Activated naive CD8-positive, alpha-beta T cell treated with anti-CD3 and anti-CD28 coated beads for 36 hours (primary cell): ENCODE results near the gene LAMP5. TPM values are rescaled to one million over a fixed set of nuclear protein-coding genes. Genes with fewer than 3 reads are reported as not detected.

Experiments
- DNase-seq: peaks from one replicate; pipeline ENCODE4 v3.0.0; 2021
- H3K27ac Mint-ChIP-seq: one replicate; pipeline ENCODE4 v1.8.0; 2022; ENCODE audit warnings: mild to moderate bottlenecking, moderate library complexity, mixed read lengths
- H3K27me3 Mint-ChIP-seq: one replicate; pipeline ENCODE4 v1.8.0; 2022; ENCODE audit warnings: mild to moderate bottlenecking, mixed read lengths
- H3K36me3 Mint-ChIP-seq: one replicate; pipeline ENCODE4 v1.8.0; 2021; ENCODE audit warnings: mild to moderate bottlenecking, mixed read lengths
- H3K4me1 Mint-ChIP-seq: one replicate; pipeline ENCODE4 v1.8.0; 2021; ENCODE audit warnings: mixed read lengths
- H3K4me3 Mint-ChIP-seq: one replicate; pipeline ENCODE4 v1.8.0; 2022; ENCODE audit warnings: mild to moderate bottlenecking, moderate library complexity, mixed read lengths
- H3K9me3 Mint-ChIP-seq: one replicate; pipeline ENCODE4 v1.8.0; 2022; ENCODE audit warnings: mixed read lengths
- total RNA-seq, 2 experiments: library from RNA; stranded (reverse); gene quantifications; one replicate each; pipeline ENCODE4 v1.2.3, GENCODE V29; 2021

Gene LAMP5
- total RNA-seq, 2 experiments from 2014 or later: not detected

GRCh38 chr20:9577397-9577796 lies 63.0 kb downstream of the LAMP5 start:
- Mint-ChIP-seq H3K4me3 (no peak overlapping the region), H3K27me3 (peaks cover 3% of the 10 kb centered on the region), H3K36me3 (no peaks in the 10 kb centered on the region), H3K9me3 (no peaks in the 10 kb centered on the region), H3K27ac (no peak overlapping the region), H3K4me1 (no peaks in the 10 kb centered on the region)
- DNase-seq: no peak

GRCh38 chr20:9578594-9578993 lies 64.2 kb downstream of the LAMP5 start:
- Mint-ChIP-seq H3K27ac (no peak overlapping the region), H3K9me3 (no peaks in the 10 kb centered on the region), H3K36me3 (no peaks in the 10 kb centered on the region), H3K27me3 (peaks cover 1% of the 10 kb centered on the region), H3K4me3 (no peak overlapping the region), H3K4me1 (no peaks in the 10 kb centered on the region)
- DNase-seq: no peak
